GM13976 (cell line): ENCODE measurements around the gene PPP2R2B.

Experiments
- DNase-seq: peaks from one replicate; pipeline ENCODE4 v3.0.0; 2012; ENCODE audit warnings: low spot score
- in situ Hi-C: fragments of 300-500 bp; cut with MboI; formaldehyde crosslinking; loops from one replicate; pipeline ENCODE4 v1.12.0; 2022; ENCODE audit warnings: low sequenced_read_pairs, mixed read lengths, inconsistent platforms; ENCODE audit not compliant: unreplicated experiment
- TF ChIP-seq, protein P1 (sequence below): IDR thresholded peaks from 2 replicates; pipeline ENCODE4 v1.5.1; 2012; ENCODE audit warnings: borderline replicate concordance, mild to moderate bottlenecking; ENCODE audit not compliant: insufficient read depth; ENCODE audit errors: extremely low read depth, missing control alignments, control extremely low read depth

PPP2R2B gene

DNA sequence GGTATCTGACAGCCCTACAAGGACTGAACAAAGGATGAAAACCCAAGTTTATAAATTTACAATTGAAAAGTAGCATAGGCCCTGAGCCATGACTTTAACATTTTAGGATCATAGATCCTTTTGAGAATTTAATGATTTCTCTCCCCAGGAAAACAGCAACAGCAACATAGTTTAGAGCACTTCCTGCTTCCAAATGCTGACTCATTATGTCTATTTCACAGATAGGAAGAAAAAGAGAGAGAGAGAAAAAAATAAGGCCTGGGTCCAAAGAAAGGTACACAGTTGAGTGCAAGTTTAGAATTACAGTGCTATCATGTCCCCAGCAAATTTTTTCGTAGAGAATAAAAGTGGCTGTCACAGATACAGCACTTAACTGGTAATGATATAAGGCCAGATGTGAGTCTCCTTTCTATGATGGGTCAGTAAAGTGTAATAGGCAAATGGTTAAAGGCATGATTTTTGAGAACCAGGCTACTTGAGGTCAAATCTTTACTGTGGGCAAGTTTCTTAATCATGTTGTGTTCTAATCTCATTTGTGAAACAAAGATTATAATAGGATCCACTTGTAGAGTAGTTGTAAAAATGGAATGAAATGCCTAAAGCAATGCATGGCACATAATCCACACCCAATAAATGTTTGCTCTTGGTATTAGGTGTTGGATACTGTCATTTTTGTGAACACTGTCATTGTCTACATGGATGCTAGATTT is 12.3 kb upstream of the PPP2R2B start:
- in situ Hi-C loops, result no loop called here
- TF ChIP-seq, protein P1, sequence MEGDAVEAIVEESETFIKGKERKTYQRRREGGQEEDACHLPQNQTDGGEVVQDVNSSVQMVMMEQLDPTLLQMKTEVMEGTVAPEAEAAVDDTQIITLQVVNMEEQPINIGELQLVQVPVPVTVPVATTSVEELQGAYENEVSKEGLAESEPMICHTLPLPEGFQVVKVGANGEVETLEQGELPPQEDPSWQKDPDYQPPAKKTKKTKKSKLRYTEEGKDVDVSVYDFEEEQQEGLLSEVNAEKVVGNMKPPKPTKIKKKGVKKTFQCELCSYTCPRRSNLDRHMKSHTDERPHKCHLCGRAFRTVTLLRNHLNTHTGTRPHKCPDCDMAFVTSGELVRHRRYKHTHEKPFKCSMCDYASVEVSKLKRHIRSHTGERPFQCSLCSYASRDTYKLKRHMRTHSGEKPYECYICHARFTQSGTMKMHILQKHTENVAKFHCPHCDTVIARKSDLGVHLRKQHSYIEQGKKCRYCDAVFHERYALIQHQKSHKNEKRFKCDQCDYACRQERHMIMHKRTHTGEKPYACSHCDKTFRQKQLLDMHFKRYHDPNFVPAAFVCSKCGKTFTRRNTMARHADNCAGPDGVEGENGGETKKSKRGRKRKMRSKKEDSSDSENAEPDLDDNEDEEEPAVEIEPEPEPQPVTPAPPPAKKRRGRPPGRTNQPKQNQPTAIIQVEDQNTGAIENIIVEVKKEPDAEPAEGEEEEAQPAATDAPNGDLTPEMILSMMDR, result no peak
- no peak for DNase-seq

DNA sequence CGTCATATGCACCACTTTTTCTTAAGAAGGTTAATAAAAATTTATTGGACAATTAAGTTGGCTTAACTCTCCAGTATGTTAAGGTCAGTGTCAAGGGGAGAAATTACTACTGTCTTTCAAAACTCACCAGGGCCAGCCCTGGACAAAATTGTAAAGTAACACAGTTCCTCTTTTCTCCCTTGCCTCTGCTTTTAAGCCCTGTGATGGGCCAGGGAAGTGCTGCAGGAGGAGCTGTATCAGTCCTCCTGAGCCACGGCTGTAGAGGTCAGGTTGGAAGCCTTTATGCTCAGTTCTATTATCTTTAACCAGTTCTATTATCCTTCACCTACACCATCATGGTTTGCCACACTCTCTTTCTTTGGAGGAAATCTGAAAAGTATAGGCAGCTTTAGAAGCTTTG is 11.5 kb upstream of the PPP2R2B start:
- in situ Hi-C loops, result no loop called here
- TF ChIP-seq, protein P1, result no peak
- DNase-seq, result no peak

DNA sequence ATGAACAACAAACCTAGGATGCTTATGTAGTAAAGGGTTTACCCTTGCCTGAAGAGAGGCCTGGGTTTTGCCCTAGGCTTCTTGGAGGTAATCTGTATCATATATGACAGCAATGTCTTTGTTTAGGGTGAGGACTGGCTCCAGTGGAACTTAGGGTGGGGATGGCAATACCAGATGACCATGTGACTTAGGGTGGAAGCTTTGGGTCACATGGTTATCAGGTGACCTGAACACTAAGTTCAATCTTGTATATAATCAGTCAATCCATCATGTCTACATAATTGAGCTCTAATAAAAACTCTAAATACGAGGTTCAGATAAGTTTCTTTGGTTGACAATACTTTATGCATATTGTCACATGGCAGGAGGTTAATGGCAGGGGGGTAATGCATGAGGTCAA is 10.6 kb upstream of the PPP2R2B start:
- TF ChIP-seq, protein P1, result no peak
- no peak for DNase-seq
- in situ Hi-C loops, result no loop called here

DNA sequence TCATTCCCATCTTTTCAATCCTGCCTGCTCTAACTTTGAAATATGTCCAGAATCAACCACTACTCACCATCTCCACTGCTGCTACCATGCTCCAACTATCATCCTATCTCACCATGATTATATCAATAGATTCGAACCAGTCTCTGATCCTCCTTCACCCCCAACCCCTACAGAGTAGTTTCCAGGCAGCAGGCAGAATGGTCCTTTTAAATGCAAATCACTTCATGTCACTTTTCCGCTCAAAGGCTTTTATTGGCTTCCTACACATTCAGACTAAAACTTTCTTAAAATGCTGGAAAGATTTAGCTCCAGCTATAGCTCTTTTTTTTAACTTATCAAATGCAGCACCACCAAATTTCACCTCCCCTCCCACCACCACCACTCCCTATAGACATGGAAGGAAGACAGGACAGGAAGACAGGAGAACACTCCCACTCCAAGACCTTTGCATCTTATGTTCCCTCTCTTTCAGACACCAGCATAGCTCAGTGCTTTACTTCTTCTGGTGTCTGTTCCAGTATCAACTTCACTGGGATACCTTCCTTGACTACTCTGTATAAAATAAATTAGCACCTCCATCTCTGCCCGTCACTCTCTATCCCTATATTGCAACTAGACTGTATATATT is 9.9 kb upstream of the PPP2R2B start:
- in situ Hi-C loops, result no loop called here
- no peak for DNase-seq
- TF ChIP-seq, protein P1, result no peak

DNA sequence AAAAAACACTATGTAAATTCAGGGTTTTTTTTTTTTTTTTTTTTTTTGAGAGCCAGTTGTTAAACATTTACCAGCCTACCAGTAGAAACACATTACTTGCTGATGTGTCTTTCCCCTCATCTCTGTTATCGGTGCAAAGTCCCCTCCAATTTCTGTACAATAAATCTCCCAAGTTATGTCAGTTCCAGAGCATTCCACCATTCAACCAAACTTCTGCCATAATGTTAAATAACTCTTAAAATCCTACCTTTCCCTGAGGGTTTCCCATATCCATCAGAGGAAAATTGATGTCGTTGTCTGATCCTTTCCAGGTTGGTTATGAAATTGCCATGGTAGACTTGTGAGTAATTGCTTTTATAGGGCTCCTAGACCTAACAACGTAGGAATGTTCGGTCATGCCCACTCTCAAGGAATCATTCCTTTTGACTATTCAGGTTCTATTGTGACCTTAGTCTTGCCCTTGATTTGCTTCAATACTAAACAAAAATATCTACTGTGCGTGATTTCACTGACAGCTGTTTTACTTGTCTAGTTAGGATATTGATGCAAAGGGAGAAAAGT is 5.6 kb upstream of the PPP2R2B start:
- in situ Hi-C loops, result no loop called here
- TF ChIP-seq, protein P1, result no peak
- DNase-seq, result no peak

DNA sequence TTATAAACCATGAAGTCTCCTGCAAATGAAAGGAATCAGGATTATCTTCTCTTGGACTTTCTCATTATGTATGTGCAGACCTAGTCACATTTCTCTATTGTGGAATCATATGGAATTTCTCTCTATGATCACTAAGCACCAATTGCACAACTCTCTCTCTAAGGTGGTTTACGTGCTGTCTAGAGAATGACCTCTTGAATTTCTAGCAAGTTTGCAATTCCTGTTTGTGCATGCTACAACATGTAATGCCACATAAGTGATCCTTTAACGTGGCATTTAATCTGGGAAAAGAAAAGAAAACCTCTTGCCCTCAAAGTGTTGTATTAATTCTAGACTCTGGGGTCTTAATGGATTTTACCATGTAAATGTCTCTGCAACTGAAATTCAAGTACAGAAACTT is 5.0 kb upstream of the PPP2R2B start:
- TF ChIP-seq, protein P1, result no peak
- no peak for DNase-seq
- in situ Hi-C loops, result no loop called here
